ENCODE measurements around the gene IFFO2.

The IFFO2 gene

GRCh38 chr1:18859560-18859959 lies 96.9 kb downstream of the IFFO2 start, which contains the start of gene TAS1R2:
TSS of gene TAS1R2 (minus strand) at chr1:18859660. CDS start at chr1:18859660, 0 bp downstream.
- Histone ChIP-seq H3K9me3 (ENCODE audit: insufficient read depth, low read depth, low read length) (no peaks in the 10 kb centered on the region), H3K27me3 (ENCODE audit: insufficient read depth, low read length) (no peaks in the 10 kb centered on the region), H3K4me3 (ENCODE audit: low read length) (no peak within 1 kb of the TSS), H3K9ac (ENCODE audit: low read depth, low read length) (no peak within 1 kb of the TSS), H3K4me1 (ENCODE audit: insufficient read depth, low read length) (no peaks in the 10 kb centered on the region), H3K36me3 (ENCODE audit: insufficient read depth, low read depth, low read length) (no peaks in the 10 kb centered on the region), H3K27ac (ENCODE audit: low read length) (no peak within 1 kb of the TSS)

DNA sequence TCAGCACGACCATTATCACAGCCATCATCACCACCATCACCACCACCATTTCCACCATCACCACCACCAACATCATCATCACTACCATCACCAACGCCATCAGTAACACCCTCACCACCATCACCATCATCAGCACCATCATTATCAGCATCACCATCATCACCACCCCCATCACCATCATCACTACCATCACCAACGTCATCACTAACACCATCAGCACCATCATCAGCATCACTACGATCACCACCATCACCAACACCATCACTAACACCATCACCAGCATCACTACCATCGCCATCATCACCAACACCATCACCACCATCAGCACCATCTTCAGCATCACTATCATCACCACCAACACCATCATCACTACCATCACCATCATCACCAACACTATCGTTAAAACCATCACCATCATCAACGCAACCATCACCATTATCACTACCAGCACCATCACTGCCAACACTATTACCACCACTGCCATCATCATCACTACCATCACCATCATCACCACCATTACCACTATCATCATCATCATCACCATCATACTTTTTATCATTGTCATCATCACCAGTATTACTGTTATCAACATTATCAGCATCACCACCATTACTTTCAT lies 98.3 kb downstream of the IFFO2 start:
- no peak overlapping the region for H3K27ac ChIP-seq (ENCODE audit: low read length)
- no peaks in the 10 kb centered on the region for H3K4me1 ChIP-seq (ENCODE audit: insufficient read depth, low read length)
- no peak overlapping the region for H3K9ac ChIP-seq (ENCODE audit: low read depth, low read length)
- H3K27me3 ChIP-seq (ENCODE audit: insufficient read depth, low read length) = no peaks in the 10 kb centered on the region
- H3K36me3 ChIP-seq (ENCODE audit: insufficient read depth, low read depth, low read length) = no peaks in the 10 kb centered on the region
- H3K9me3 ChIP-seq (ENCODE audit: insufficient read depth, low read depth, low read length) = no peaks in the 10 kb centered on the region
- no peak overlapping the region for H3K4me3 ChIP-seq (ENCODE audit: low read length)

DNA sequence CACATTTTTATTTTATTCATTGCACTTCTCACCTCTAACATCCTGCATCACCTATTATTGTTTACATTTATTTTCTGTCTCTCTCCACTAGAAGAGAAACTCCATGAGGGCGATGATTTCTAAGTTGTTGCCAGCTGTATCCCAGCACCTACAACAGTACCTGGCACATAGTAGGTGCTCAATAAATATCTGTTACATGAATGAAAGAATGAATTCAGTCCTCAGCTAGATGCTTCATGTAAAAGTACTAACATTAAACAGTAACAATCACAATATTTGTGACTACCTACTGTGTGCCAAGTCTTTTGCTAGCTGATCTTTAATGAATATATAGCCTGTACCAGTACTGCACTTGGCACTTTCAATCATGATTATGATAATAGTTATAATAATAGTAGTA lies 100.0 kb downstream of the IFFO2 start:
- Histone ChIP-seq H3K36me3 (ENCODE audit: insufficient read depth, low read depth, low read length) (no peaks in the 10 kb centered on the region), H3K9ac (ENCODE audit: low read depth, low read length) (no peak overlapping the region), H3K27me3 (ENCODE audit: insufficient read depth, low read length) (peaks cover 8% of the 10 kb centered on the region; the same call in 1 of the 2 replicates), H3K9me3 (ENCODE audit: insufficient read depth, low read depth, low read length) (no peaks in the 10 kb centered on the region), H3K4me3 (ENCODE audit: low read length) (no peak overlapping the region), H3K27ac (ENCODE audit: low read length) (no peak overlapping the region), H3K4me1 (ENCODE audit: insufficient read depth, low read length) (no peaks in the 10 kb centered on the region)

DNA sequence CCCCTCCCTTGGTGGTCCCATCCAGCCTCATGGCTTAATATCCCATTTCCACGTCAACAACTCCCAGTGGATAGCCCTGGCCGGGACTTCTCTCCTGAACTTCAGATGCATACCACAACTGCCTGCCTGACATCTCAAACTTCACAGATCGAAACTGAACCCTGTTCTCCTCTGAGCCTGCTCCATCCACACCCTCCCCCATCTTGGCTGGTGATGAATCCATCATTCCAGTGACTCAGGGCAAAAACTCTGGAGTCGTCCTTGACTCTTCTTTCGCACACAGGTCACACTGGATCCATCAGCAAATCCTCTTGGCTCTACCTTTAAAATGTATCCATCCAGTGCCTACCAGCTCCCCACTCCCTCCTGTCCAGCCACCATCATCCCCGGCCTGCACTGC lies 100.9 kb downstream of the IFFO2 start:
- Histone ChIP-seq H3K4me3 (ENCODE audit: low read length) (no peak overlapping the region), H3K36me3 (ENCODE audit: insufficient read depth, low read depth, low read length) (no peaks in the 10 kb centered on the region), H3K9me3 (ENCODE audit: insufficient read depth, low read depth, low read length) (no peaks in the 10 kb centered on the region), H3K27ac (ENCODE audit: low read length) (no peak overlapping the region), H3K27me3 (ENCODE audit: insufficient read depth, low read length) (peaks cover 8% of the 10 kb centered on the region; the same call in 1 of the 2 replicates), H3K4me1 (ENCODE audit: insufficient read depth, low read length) (no peaks in the 10 kb centered on the region), H3K9ac (ENCODE audit: low read depth, low read length) (no peak overlapping the region)

DNA sequence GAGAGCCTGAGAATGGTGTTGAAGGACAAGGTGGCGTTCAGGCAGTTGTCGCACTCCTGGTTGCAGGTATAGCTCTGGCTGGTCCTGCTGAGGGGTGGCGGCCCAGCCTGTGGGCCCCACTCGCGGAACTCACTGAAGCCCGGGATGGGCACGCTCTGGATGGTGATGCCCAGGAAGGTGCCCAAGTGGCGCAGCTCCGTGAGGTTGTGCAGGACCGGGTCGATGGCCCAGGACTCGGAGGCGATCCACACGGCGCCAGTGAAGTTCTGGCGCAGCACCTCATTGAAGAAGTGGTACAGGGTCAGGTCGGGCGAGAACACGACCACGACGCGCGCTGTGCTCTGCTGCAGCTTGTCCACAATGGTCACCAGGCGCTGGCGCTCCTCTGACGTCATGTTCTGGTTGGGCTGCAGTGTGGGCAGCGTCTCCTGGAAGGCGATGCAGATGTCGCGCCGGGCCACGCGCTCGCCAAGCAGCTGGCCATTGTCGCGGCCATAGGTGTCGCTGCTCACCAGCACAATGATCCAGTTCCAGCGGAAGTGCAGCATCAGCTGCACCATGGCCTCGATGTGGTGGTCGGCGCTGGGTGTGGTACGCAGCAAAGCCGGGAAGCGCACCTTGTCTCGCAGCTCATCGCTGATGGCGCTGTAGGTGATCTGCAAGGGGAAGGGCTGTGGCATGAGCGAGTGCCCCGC lies 102.0 kb downstream of the IFFO2 start:
- Histone ChIP-seq H3K27me3 (ENCODE audit: insufficient read depth, low read length) (peaks cover 10% of the 10 kb centered on the region), H3K4me3 (ENCODE audit: low read length) (no peak overlapping the region), H3K4me1 (ENCODE audit: insufficient read depth, low read length) (no peaks in the 10 kb centered on the region), H3K9me3 (ENCODE audit: insufficient read depth, low read depth, low read length) (no peaks in the 10 kb centered on the region), H3K9ac (ENCODE audit: low read depth, low read length) (no peak overlapping the region), H3K36me3 (ENCODE audit: insufficient read depth, low read depth, low read length) (no peaks in the 10 kb centered on the region), H3K27ac (ENCODE audit: low read length) (no peak overlapping the region)

Measured in iPS-20b (cell line).